Neural crest cell (in vitro differentiated cells): ENCODE data around the gene ARMH3. TPM values are rescaled to one million over a fixed set of nuclear protein-coding genes. Genes with fewer than 3 reads are reported as not detected.

Experiments
- DNase-seq: peaks from one replicate; pipeline ENCODE4 v3.0.0; 2021; ENCODE audit warnings: low read depth, mixed read lengths, low spot score
- H3K27ac Mint-ChIP-seq: one replicate; pipeline ENCODE4 v1.8.0; 2021; ENCODE audit warnings: mild to moderate bottlenecking, mixed read lengths; ENCODE audit not compliant: unreplicated experiment
- H3K27me3 Mint-ChIP-seq: 2 replicates; pipeline ENCODE4 v1.8.0; 2021; ENCODE audit warnings: low read depth, mild to moderate bottlenecking, mixed read lengths
- H3K36me3 Mint-ChIP-seq: 2 replicates; pipeline ENCODE4 v1.8.0; 2021; ENCODE audit warnings: low read depth, mild to moderate bottlenecking, mixed read lengths
- H3K4me1 Mint-ChIP-seq: 2 replicates; pipeline ENCODE4 v1.8.0; 2021; ENCODE audit warnings: mixed read lengths
- H3K4me3 Mint-ChIP-seq: one replicate; pipeline ENCODE4 v1.8.0; 2021; ENCODE audit warnings: mild to moderate bottlenecking, mixed read lengths
- H3K9me3 Mint-ChIP-seq: 2 replicates; pipeline ENCODE4 v1.8.0; 2021; ENCODE audit warnings: mixed read lengths
- total RNA-seq: library from RNA; stranded (reverse); gene quantifications from 2 replicates; pipeline ENCODE4 v1.2.1, GENCODE V29; 2021
- TF ChIP-seq, protein P1 (sequence below): fragments of 200-600 bp; sonication (generic); conservative IDR thresholded peaks from 2 replicates; pipeline ENCODE4 v1.5.0; 2021; ENCODE audit warnings: antibody characterized with exemption, mild to moderate bottlenecking

ARMH3 gene
- total RNA-seq, 1 donor from 2014 or later = 24.4 TPM

DNA sequence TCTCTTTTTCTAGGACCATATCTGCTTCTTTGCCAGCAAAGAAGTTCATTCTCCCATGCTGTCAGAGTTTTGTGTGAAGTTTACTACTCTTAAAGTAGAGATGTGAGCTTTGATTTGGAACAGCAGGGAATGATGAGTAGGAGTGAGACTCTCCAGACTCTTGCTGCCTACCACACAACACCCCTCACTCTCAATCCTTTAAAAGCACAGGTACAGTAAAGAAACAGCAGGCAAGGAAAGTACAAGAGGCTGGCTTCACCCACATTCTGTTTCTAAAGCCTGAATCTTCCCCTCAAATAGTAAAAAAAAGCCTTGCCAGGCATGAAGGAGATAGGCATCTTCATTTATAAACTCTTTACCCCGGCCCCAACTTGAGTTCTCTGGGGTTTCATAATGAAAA lies 97.3 kb downstream of the ARMH3 start:
- Mint-ChIP-seq H3K9me3 (no peaks in the 10 kb centered on the region), H3K4me1 (peaks cover 17% of the 10 kb centered on the region), H3K27ac (peak overlapping the region; percentile 53), H3K4me3 (no peak overlapping the region), H3K36me3 (peaks cover 10% of the 10 kb centered on the region), H3K27me3 (no peaks in the 10 kb centered on the region)
- TF ChIP-seq, protein P1, sequence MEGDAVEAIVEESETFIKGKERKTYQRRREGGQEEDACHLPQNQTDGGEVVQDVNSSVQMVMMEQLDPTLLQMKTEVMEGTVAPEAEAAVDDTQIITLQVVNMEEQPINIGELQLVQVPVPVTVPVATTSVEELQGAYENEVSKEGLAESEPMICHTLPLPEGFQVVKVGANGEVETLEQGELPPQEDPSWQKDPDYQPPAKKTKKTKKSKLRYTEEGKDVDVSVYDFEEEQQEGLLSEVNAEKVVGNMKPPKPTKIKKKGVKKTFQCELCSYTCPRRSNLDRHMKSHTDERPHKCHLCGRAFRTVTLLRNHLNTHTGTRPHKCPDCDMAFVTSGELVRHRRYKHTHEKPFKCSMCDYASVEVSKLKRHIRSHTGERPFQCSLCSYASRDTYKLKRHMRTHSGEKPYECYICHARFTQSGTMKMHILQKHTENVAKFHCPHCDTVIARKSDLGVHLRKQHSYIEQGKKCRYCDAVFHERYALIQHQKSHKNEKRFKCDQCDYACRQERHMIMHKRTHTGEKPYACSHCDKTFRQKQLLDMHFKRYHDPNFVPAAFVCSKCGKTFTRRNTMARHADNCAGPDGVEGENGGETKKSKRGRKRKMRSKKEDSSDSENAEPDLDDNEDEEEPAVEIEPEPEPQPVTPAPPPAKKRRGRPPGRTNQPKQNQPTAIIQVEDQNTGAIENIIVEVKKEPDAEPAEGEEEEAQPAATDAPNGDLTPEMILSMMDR = no peak
- DNase-seq = no peak

GRCh38 chr10:101956898-101957297 lies 99.1 kb downstream of the ARMH3 start:
- Mint-ChIP-seq H3K4me1 (peaks cover 17% of the 10 kb centered on the region), H3K27me3 (no peaks in the 10 kb centered on the region), H3K9me3 (peaks cover 3% of the 10 kb centered on the region), H3K27ac (no peak overlapping the region), H3K4me3 (no peak overlapping the region), H3K36me3 (peaks cover 23% of the 10 kb centered on the region)
- DNase-seq = no peak
- TF ChIP-seq, protein P1 = no peak

- H3K27me3 Mint-ChIP-seq = no peaks in the 10 kb centered on the region
- no peak for DNase-seq
These were observed 99.9 kb downstream of the ARMH3 start for GRCh38 chr10:101956117-101956516.

DNA sequence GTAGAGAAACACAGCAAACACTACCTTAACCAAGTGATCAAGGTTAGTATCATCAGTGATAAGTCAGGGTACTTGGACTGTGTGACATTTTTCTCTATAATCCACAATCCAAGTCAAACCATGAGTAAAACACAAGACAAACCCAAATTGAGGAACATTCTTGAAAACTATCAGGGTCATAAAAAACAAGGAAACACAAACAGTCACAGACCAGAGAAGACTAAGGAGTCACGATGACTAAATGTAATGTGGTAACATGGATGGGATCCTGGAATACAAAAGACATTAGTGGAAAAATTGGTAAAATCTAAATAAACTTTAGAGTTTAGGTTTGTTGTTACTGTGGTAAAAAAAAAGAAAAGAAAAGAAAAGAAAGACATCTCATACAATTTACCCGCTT lies 103.8 kb downstream of the ARMH3 start:
- Mint-ChIP-seq H3K4me1 (peaks cover 6% of the 10 kb centered on the region), H3K27ac (no peak overlapping the region), H3K9me3 (peaks cover 13% of the 10 kb centered on the region), H3K4me3 (no peak overlapping the region), H3K36me3 (peaks cover 41% of the 10 kb centered on the region), H3K27me3 (no peaks in the 10 kb centered on the region)
- TF ChIP-seq, protein P1 = no peak
- DNase-seq = no peak

More at GRCh38 chr10:101956117-101956516, 99.9 kb downstream of the ARMH3 start:
- peaks cover 3% of the 10 kb centered on the region for H3K9me3 Mint-ChIP-seq
- TF ChIP-seq, protein P1 = no peak
- H3K4me1 Mint-ChIP-seq = peaks cover 17% of the 10 kb centered on the region
- H3K4me3 Mint-ChIP-seq = no peak overlapping the region
- H3K36me3 Mint-ChIP-seq = peaks cover 23% of the 10 kb centered on the region
- no peak overlapping the region for H3K27ac Mint-ChIP-seq

GRCh38 chr10:101950213-101950612 lies 105.8 kb downstream of the ARMH3 start:
- H3K9me3 Mint-ChIP-seq = peaks cover 13% of the 10 kb centered on the region
- H3K27me3 Mint-ChIP-seq = no peaks in the 10 kb centered on the region
- DNase-seq = no peak
- H3K27ac Mint-ChIP-seq = no peak overlapping the region
- no peaks in the 10 kb centered on the region for H3K4me1 Mint-ChIP-seq
- TF ChIP-seq, protein P1 = no peak
- H3K36me3 Mint-ChIP-seq = peaks cover 45% of the 10 kb centered on the region
- no peak overlapping the region for H3K4me3 Mint-ChIP-seq

GRCh38 chr10:101941871-101942270 lies 114.1 kb downstream of the ARMH3 start:
- Mint-ChIP-seq H3K4me3 (no peak overlapping the region), H3K4me1 (peaks cover 12% of the 10 kb centered on the region)

More at GRCh38 chr10:101941871-101942270, 114.1 kb downstream of the ARMH3 start:
- TF ChIP-seq, protein P1 = no peak
- Mint-ChIP-seq H3K36me3 (peaks cover 9% of the 10 kb centered on the region), H3K27me3 (no peaks in the 10 kb centered on the region), H3K27ac (no peak overlapping the region), H3K9me3 (no peaks in the 10 kb centered on the region)
- DNase-seq = no peak
